OCI-LY7 (cell line): ENCODE data around the gene PRKG1. TPM values are rescaled to one million over a fixed set of nuclear protein-coding genes. Genes with fewer than 3 reads are reported as not detected.

Experiments
- BruUV-seq: library from RNA; stranded (reverse); fragments of 400-500 nt; replicated peaks from 2 replicates; lab custom pipeline; 2021; lab: Mats Ljungman, UMichigan
- CTCF ChIA-PET: fragments of 300-600 bp; sonication (Branson Sonifier 250); formaldehyde crosslinking; loops from one replicate; lab custom pipeline; 2022; ENCODE audit warnings: antibody characterized with exemption; ENCODE audit not compliant: unreplicated experiment; lab: Charles Lee
- POLR2A ChIA-PET: fragments of 300-600 bp; sonication (Branson Sonifier 250); formaldehyde crosslinking; loops from one replicate; lab custom pipeline; 2022; ENCODE audit warnings: antibody characterized with exemption; lab: Charles Lee
- DNase-seq: peaks from one replicate; pipeline ENCODE4 v3.0.0-alpha.2; 2015; ENCODE audit warnings: low spot score
- H2AFZ ChIP-seq: fragments of 200-600 bp; sonication (generic), shearing (Covaris generic); 2 replicates; pipeline ENCODE4 v1.6.1; 2014; ENCODE audit warnings: mild to moderate bottlenecking, antibody characterized with exemption, low read length, moderate library complexity
- H3K27ac ChIP-seq: fragments of 200-600 bp; sonication (generic); 2 replicates; pipeline ENCODE4 v1.5.1; 2014; ENCODE audit warnings: mixed run types, low read depth, mild to moderate bottlenecking, moderate library complexity, low read length, inconsistent platforms; ENCODE audit not compliant: poor library complexity, severe bottlenecking
- H3K36me3 ChIP-seq: fragments of 200-600 bp; sonication (generic); 2 replicates; pipeline ENCODE4 v1.6.1; 2014; ENCODE audit warnings: mild to moderate bottlenecking, antibody characterized with exemption, low read length, moderate library complexity, mixed read lengths; ENCODE audit not compliant: insufficient read depth
- H3K4me1 ChIP-seq: fragments of 200-600 bp; sonication (generic); 2 replicates; pipeline ENCODE4 v1.5.1; 2014; ENCODE audit warnings: mild to moderate bottlenecking, low read length; ENCODE audit not compliant: insufficient read depth, poor library complexity, severe bottlenecking
- H3K4me2 ChIP-seq: fragments of 200-600 bp; sonication (generic); 2 replicates; pipeline ENCODE4 v1.6.1; 2014; ENCODE audit warnings: mild to moderate bottlenecking, low read length
- H3K4me3 ChIP-seq: fragments of 200-600 bp; sonication (generic); 2 replicates; pipeline ENCODE4 v1.5.1; 2014; ENCODE audit warnings: mild to moderate bottlenecking, low read depth, low read length; ENCODE audit not compliant: poor library complexity, severe bottlenecking
- H3K79me2 ChIP-seq: fragments of 200-600 bp; sonication (generic); 2 replicates; pipeline ENCODE4 v1.6.1; 2016; ENCODE audit warnings: low read depth, mild to moderate bottlenecking, low read length, moderate library complexity, mixed read lengths; ENCODE audit not compliant: insufficient read depth
- H3K9me2 ChIP-seq: fragments of 200-600 bp; sonication (generic); 2 replicates; pipeline ENCODE4 v1.6.1; 2016; ENCODE audit warnings: mild to moderate bottlenecking, low read length, mixed read lengths; ENCODE audit not compliant: insufficient read depth
- H3K9me3 ChIP-seq: fragments of 200-600 bp; sonication (generic); 2 replicates; pipeline ENCODE4 v1.6.1; 2014; ENCODE audit warnings: mild to moderate bottlenecking, mixed run types, low read length, mixed read lengths
- H4K20me1 ChIP-seq: fragments of 200-600 bp; sonication (generic); 2 replicates; pipeline ENCODE4 v1.6.1; 2014; ENCODE audit warnings: mild to moderate bottlenecking, antibody characterized with exemption, low read length, moderate library complexity, mixed read lengths; ENCODE audit not compliant: insufficient read depth
- EZH2phosphoT487 ChIP-seq: fragments of 200-600 bp; sonication (generic); IDR thresholded peaks from 2 replicates; pipeline ENCODE4 v1.6.1; 2018; ENCODE audit warnings: low read depth, borderline replicate concordance, mild to moderate bottlenecking, mixed run types, antibody characterized with exemption, low read length, moderate library complexity, mixed read lengths
- intact Hi-C: fragments of 100-400 bp; cut with micrococcal nuclease; formaldehyde crosslinking; loops from one replicate; pipeline ENCODE4 v1.10.0; 2022; ENCODE audit not compliant: unreplicated experiment
- total RNA-seq, 2 experiments: library from RNA; depleted of rRNA in 1 of 2; stranded (reverse); fragments of >200 nt in 1 of 2; shearing (Covaris generic) in 1 of 2; gene quantifications; 2 replicates each; pipeline ENCODE4 v1.2.3, GENCODE V29; 2014 to 2022
- TF ChIP-seq, protein P1 (sequence below): fragments of 200-600 bp; sonication (generic); conservative IDR thresholded peaks from 2 replicates; pipeline ENCODE4 v1.5.1; 2014; ENCODE audit warnings: mild to moderate bottlenecking, antibody characterized with exemption, low read length, moderate library complexity, mixed read lengths

Gene PRKG1
- total RNA-seq, 2 experiments from 2014 or later: not detected

DNA sequence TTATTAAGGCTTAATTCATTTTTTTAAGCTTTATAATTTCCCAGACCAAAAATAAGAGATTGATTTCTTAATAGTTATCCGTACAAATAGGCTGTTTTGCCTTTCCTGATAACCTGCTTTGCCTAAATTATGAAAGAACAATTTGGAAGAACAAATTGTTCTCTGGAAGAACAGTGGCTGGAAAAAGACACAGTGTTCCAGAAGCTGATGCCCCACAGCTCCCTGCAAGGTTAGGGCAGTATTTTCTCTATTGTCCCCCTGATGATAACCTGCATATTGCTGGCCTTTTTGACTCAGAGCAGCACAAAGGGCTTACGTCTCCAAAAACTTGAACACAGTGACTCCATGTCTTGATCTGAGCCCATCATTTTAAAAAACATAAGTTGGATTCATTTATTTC, 473.7 kb downstream of the PRKG1 start:
- H3K4me1 ChIP-seq: no peaks in the 10 kb centered on the region
- intact Hi-C loops: no loop called here
- H3K9me2 ChIP-seq: no peaks in the 10 kb centered on the region
- DNase-seq: no peak
- H3K4me2 ChIP-seq: no peak overlapping the region
- no peak overlapping the region for H3K27ac ChIP-seq
- TF ChIP-seq, protein P1, sequence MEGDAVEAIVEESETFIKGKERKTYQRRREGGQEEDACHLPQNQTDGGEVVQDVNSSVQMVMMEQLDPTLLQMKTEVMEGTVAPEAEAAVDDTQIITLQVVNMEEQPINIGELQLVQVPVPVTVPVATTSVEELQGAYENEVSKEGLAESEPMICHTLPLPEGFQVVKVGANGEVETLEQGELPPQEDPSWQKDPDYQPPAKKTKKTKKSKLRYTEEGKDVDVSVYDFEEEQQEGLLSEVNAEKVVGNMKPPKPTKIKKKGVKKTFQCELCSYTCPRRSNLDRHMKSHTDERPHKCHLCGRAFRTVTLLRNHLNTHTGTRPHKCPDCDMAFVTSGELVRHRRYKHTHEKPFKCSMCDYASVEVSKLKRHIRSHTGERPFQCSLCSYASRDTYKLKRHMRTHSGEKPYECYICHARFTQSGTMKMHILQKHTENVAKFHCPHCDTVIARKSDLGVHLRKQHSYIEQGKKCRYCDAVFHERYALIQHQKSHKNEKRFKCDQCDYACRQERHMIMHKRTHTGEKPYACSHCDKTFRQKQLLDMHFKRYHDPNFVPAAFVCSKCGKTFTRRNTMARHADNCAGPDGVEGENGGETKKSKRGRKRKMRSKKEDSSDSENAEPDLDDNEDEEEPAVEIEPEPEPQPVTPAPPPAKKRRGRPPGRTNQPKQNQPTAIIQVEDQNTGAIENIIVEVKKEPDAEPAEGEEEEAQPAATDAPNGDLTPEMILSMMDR: no peak
- no peak for TF ChIP-seq EZH2phosphoT487
- no peak overlapping the region for H2AFZ ChIP-seq
- H3K36me3 ChIP-seq: no peaks in the 10 kb centered on the region
- H3K79me2 ChIP-seq: no peaks in the 10 kb centered on the region
- ChIA-PET POLR2A (interaction anchor here (0.8 kb wide), 1 partner anchor 10 kb away, joined by 3 read pairs; no protein-coding TSS in a partner anchor), CTCF (no interaction called here)
- H4K20me1 ChIP-seq: no peaks in the 10 kb centered on the region
- no TSS peak for BruUV-seq
- no peak overlapping the region for H3K4me3 ChIP-seq
- H3K9me3 ChIP-seq: no peaks in the 10 kb centered on the region

DNA sequence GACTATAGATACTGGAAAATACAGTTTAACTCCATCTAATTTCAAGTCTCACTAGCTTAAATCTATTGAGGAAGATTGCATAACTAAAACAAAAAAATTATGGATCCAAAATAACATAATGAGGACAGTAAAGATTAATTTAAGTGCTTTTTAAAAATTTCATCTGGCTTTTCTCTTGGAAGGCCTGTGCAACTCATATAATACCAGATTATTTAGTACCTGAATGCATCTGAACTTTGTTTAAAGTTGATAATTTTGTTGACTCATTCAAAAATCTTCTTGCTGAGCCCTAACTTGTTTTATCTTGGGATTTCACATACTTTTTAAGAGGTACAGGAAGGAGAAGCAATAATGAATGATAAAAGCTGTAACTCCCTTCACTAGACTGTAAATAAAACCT, 478.6 kb downstream of the PRKG1 start:
- intact Hi-C loops: no loop called here
- H3K36me3 ChIP-seq: no peaks in the 10 kb centered on the region
- H3K9me3 ChIP-seq: no peaks in the 10 kb centered on the region
- no peak overlapping the region for H3K4me2 ChIP-seq
- no peaks in the 10 kb centered on the region for H4K20me1 ChIP-seq
- H2AFZ ChIP-seq: no peak overlapping the region
- ChIA-PET CTCF (no interaction called here), POLR2A (interaction anchor here (1.6 kb wide), 1 partner anchor 22 kb away, joined by 3 read pairs; no protein-coding TSS in a partner anchor)
- no peak for DNase-seq
- H3K79me2 ChIP-seq: no peaks in the 10 kb centered on the region
- H3K27ac ChIP-seq: no peak overlapping the region
- BruUV-seq: no TSS peak
- H3K9me2 ChIP-seq: no peaks in the 10 kb centered on the region
- H3K4me1 ChIP-seq: no peaks in the 10 kb centered on the region
- TF ChIP-seq EZH2phosphoT487: no peak
- TF ChIP-seq, protein P1: no peak
- H3K4me3 ChIP-seq: no peak overlapping the region

DNA sequence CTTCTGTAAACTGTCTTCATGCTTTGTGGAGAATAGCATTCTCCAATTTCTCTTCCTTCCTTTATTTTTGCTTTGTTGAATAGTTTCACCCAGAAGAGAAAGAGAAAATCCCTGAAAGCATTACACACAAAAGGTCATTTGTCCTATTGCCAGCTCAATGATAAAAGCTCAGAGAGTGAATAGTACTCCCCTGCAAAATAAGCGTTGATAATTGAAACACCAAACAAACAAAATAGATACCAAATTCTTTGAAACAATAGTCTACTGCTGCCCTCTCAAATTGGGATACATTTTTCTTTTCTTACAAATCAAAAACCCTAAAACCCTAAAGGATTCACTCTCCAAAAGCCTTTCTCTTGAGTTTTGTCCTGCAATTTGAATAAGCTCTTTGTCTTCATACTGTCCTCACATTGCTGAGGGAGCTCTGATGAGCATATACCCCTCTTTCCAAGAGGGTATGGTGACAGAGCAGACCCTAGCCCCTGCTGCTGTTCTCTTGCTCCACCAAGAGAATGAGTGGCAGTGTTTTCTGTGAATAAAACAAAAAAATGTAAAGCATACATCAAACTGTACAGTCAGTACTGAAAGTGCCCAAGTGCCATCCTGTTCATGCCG, 490.7 kb downstream of the PRKG1 start:
- intact Hi-C loops: no loop called here
- TF ChIP-seq EZH2phosphoT487: no peak
- TF ChIP-seq, protein P1: no peak
- Histone ChIP-seq H4K20me1 (no peaks in the 10 kb centered on the region), H3K36me3 (no peaks in the 10 kb centered on the region), H3K4me1 (no peaks in the 10 kb centered on the region), H3K79me2 (no peaks in the 10 kb centered on the region), H3K9me3 (no peaks in the 10 kb centered on the region), H3K9me2 (no peaks in the 10 kb centered on the region), H2AFZ (no peak overlapping the region), H3K4me3 (no peak overlapping the region), H3K27ac (no peak overlapping the region), H3K4me2 (no peak overlapping the region)
- ChIA-PET POLR2A (no interaction called here), CTCF (no interaction called here)
- DNase-seq: no peak
- BruUV-seq: no TSS peak
